NCI-H128 (cell line): Measurements from ENCODE around the gene MRPS27.
A peak's percentile ranks its signal among the peaks of the same experiment; 100 is the strongest.

Source experiments
- DNase-seq: peaks from one replicate; lab custom pipeline; 2025; ENCODE audit not compliant: unreplicated experiment; lab: John Stamatoyannopoulos, UW

The MRPS27 gene

GRCh38 chr5:72234868-72235267 lies 85.2 kb downstream of the MRPS27 start:
- no peak for DNase-seq

DNA sequence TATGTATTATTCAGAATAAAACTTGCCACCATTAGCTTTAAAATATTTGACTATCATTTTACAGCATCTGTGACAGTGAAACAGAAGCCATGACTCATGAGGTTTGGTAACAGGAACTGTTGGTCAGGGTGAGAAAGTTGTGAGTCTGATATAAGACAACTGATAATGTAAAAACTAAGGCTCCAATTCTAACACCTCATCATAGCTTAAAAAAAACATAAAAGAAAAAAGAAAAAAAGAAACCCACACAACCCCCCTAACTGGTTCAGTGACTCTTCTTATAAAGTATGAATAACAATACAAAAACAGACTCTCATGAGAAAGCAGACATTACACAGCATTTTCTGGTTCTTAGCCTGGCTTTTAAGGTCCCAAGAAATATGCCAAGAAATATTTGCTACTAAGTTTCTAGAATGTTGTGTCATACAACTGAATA lies 85.8 kb downstream of the MRPS27 start:
- no peak for DNase-seq

DNA sequence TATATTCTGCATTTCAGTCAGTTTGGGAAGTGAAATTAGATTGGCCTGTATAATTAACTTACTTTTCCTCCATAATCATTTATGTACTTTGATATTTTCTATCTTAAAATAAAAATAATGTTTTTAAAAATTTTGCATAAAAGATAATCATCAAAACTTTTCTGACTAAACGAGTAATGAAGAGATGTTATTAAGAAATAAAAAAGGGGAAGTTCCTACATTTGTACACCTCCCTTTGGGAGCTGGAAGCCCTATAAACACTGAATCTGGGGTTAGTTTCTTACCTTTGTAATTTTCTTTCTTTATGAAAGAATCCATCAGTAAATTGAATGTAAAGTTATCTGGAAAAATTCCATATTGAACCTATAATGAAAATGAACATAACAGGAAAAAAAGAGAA lies 86.2 kb downstream of the MRPS27 start:
- no peak for DNase-seq

GRCh38 chr5:72232838-72233237 lies 87.2 kb downstream of the MRPS27 start:
- DNase-seq = no peak

GRCh38 chr5:72231991-72232703 lies 87.9 kb downstream of the MRPS27 start:
- DNase-seq = no peak

DNA sequence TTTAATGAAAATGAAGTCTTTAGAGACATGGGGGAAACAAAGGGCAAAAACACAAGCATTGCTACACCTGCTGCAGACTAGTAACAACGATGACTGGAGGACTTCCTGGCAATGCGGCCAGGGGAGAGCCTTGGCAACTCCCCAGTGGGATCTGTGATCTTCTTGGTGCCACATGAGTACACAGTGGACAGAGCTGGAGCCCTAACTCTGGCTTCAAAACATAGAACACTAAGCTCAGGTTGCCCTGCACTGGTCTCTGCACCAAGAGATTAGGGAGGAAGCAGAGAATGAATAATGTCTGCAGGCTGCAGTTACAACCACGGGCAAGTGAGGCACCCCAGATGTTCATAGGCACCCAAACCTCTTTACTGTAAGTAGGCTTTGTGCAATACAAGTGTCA lies 91.1 kb downstream of the MRPS27 start:
- DNase-seq = no peak

GRCh38 chr5:72226950-72227349 lies 93.1 kb downstream of the MRPS27 start:
- DNase-seq = no peak

GRCh38 chr5:72225741-72226140 lies 94.3 kb downstream of the MRPS27 start:
- DNase-seq = no peak

- DNase-seq = no peak
Measured at GRCh38 chr5:72224946-72225463, 95.0 kb downstream of the MRPS27 start.

DNA sequence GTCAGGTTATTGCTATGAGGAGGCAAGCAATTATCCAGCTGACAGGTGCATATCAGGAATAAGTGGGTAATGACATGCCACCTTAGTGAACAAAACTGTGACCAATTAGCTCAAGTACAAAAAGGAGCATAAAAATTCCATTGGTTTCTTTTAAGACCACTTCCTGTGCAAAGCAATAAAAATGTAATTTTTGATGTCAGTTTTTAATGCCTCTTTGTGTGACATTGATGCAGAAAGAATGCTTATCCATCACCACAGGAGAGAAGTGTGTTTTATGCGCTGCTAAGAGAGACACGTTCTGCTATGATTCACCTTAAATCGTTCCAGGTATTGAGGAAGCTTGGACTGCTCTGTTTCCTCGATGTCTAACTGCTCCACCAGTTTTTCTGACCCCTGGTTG lies 96.7 kb downstream of the MRPS27 start:
- no peak for DNase-seq

GRCh38 chr5:72222521-72222920 lies 97.5 kb downstream of the MRPS27 start:
- DNase-seq = no peak

DNA sequence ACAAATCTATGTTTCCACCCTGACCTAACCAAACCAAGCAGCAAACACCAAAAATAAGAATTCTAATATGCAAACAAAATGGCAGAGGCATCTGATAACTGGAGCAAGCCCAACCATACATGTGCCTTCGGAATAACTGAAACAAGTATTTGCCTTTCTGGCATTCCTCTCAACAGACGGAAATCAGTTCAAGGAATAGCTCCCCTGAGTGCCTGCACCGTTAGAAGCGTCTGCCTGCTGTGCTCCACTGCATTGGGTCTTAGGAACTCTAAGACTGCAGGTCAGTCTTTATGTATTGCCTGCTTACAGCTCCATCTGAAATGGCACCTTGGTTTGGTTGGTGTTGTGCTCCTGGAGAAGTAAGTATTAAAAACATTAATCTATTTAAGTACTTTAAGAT lies 98.5 kb downstream of the MRPS27 start:
- DNase-seq = no peak

DNA sequence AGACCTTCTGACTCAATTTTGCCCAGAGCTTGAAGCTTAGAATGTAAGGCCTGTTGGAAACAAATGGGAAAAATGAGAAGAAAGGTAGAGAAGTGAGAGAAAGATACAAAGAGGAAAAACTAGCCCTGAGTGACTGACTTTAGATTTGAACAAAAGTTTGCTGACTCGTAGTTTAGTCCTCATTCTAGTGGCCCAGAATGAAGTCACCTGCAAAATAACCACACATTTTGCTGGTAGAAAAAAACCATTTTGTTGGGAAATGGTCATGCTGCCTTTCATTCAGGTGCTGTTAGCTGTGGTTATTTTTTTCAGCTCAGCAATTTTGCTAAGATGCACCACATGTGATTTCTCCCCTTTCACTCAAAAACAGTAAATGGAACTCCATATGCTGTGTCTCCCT lies 98.9 kb downstream of the MRPS27 start:
- DNase-seq = no peak

DNA sequence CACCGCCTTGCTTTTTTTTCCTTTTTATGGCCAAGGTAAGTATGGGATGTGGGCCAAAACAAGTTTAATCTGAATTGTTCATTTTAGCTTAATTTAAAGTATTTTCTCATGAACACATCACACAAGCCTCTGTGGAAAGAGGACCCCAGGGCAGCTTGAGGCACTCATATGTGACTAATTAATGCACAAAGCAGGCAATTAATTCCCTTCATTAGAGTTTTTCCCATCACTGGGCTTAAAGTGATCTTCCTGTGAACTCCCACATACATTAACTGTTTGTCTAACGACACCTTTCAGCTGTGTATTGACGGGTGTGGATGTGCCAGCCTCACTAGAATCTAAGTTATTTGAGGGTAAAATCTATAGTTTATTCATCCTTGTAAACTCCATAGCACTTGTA lies 103.3 kb downstream of the MRPS27 start:
- no peak for DNase-seq

DNA sequence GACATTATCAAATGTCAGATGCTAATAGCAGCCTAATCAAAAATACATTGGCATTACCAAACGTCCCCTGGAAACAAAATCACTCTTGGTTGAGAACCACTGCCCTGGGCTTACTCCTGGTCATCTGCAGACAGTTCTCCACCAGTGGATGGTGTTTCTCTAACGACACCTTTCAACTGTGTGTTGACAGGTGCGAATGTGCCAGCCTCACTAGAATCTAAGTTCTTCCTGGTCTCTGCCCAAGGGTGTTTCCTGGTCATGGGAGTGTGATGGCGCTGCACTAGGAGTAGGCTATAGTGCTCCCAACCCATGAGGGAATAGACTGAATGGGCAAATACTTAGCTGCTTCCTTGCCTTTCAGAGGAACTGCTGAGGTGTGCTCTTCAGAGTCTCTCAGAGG lies 105.9 kb downstream of the MRPS27 start:
- DNase-seq = no peak

DNA sequence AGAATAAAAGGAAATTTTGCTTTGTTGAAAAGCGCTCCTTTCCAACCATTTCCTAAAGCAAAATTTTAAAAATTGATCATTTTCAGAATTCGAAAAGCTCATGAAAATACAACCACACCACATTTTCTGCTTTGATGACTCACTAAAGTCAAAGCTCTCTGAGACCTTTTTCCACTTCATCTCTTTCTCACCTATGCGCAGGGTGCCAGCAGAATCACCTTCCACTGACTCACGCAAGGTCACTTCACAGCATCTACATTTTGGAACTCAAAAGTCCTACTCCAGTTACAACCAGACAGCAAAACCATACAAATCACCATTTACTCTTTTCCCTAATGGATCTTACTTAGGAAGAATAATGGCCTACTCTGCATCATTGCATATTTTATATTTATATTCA lies 106.6 kb downstream of the MRPS27 start:
- DNase-seq = no peak

GRCh38 chr5:72212171-72212570 lies 107.9 kb downstream of the MRPS27 start:
- no peak for DNase-seq

GRCh38 chr5:72210888-72211678 lies 109.0 kb downstream of the MRPS27 start:
- no peak for DNase-seq

DNA sequence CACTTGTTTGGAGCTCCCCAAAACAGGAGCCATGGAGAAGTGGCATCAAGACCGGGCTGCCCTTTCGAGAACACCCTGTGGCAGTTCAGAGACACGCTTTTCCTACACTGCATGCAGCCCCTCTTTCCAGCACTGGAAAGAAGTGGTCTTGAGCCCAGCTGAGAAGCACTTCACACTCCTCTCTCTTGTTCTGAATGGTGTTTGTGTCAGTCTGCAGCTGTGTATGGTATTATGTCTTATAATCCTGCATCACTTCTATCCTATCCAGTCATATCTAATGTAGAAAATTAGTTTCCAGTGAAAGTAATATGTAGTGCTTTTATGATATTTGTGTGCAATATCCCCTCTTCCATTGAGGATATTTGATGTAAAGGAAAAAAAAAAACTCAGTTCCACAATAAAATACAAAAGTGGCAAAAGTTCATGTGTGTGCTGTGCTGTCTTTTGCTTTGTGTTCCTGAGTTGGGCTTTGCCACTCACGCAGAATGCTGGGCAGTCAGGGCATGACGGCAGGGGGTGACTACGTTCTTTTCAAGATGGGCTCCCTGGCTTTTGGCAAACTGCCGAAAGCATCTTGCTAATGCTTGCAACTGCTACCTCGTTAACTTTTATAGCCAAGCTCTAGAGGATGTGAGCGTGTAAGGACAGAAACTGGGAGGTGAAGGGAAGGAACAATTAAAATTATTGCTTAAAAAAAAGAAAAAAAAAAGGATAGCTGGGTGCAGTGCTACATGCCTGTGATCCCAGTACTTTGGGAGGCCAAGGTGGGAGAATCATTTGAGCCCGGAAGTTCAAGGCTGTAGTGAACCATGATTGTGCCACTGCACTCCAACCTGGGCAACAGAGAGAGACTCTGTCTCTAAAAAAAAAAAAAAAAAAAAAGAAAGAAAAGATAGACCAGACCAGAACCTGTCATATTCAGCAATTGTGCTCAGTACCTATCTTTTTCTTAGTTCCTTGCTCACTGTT lies 110.6 kb downstream of the MRPS27 start:
- peak; percentile 74 for DNase-seq

DNA sequence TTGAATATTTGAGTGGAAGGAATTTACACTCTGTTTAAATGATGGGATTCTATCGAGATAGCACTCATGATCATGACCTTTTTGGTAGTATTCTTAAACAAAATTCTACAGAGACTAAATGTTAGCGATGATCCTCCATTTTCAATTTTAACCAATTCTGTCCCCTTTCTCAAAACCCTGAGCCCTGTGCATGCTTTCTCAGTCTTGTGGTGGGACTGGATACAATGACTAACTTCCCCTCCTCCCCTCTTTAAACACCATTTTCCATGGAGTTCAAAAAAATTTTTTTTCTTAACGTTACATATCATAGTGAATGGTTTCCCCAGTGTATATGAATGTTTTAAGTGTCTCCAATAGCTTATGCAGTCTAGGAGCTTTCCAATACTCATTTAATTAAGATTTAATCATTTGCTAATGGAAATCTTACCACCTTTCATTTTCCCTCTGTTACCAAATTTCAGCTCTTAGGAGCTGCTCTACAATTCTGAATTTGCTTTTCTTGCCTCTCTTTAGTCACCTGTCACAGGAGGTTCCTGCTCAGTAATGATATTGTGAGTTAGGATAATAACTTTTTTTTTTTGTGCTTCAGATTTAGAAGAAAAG lies 111.6 kb downstream of the MRPS27 start:
- DNase-seq = no peak

- DNase-seq = no peak
Measured at GRCh38 chr5:72206994-72207393, 113.0 kb downstream of the MRPS27 start.
